ENCODE measurements around the gene CAT.
A peak's percentile ranks its signal among the peaks of the same experiment; 100 is the strongest.

The CAT gene

DNA sequence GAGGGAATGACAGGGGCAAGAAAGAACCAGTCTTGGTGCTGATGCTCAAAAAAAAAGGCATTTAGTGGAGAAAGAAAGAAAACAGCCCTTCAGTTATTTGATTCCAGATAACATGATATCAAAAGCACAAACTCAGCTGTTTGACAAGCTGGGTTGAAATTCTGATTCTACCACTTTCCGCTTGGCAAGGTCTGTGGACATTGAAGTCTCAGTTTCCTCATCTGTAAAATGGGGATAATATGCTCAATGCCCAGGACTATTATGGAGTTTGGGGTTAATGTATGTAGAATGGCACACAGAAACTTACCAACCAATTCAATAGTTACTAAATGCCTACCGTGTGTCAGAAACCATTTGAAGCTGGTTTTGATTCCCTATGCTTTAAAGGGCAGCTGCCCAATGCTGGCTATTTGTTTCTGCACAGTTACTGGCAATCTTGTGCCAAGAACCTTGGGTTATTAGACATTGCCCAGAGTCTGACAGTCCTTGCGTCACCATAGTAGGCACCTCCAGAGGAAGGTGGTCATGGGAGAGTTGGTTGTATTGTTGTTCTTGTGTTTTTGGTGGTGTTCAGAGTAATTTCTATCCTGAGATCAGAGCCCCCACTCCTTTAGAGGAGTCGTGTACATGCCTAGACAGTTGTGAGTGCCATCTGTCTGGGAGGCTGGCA is 55.3 kb downstream of the CAT start:
- no peak for DNase-seq (ENCODE audit: low read depth in 3 of 3, low spot score in 1 of 3)

DNA sequence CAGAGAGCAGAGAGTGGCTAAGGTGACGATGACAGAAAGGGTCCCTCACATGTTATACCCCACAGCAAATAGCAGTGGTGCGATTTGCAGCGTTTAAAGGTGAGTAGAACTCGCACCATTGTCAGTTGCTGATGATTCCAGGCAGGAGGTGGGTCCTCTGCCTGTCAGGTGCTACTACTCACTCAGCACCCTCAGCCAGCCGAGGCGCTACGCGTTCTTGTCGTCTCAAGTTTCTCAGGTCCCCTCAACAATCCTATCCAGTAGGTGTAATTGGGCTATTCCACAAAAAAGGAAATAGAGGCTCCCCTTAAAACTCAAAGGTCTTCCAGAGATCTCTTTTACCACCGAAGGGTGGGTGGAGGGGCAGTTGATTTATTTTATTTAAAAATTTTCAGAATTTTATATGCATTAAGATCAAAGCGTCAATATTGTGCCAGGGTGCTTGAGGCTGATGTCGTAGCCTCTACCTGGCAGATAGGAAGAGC is 56.5 kb downstream of the CAT start:
- no peak for DNase-seq (ENCODE audit: low read depth in 3 of 3, low spot score in 1 of 3)

DNA sequence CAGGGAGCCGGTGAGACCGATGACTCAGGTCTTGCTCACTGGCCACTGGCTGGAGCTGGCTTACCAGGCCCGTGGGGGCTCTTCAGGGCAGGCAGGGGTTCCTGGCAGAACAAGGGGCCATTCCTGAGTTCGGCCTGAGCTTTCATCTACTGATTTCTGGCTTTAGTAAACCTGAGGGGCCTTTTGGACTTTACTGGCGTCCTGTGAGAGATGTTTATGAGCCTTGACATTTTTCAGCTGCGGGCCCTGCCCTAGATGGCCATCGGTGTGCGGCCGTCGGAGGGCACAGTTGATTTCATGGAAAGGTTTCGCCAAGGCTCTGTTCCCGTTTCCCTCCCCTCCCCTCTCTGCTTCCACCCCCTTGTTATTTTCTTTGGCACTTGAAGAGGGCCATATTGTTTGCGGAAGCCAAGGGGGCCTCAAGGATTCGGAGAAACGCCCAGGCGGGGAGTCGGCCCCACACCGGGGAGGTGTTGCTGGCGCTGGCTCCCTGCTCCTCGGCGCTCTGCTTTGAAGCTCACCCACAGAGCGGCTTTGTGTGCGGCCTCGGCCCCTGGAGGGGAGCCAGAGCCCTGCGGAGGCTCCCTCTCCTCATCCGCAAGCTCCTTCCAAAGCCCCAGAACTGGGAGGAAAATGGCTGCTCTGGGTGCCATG is 57.1 kb downstream of the CAT start:
- DNase-seq (ENCODE audit: low read depth in 3 of 3, low spot score in 1 of 3): no peak

DNA sequence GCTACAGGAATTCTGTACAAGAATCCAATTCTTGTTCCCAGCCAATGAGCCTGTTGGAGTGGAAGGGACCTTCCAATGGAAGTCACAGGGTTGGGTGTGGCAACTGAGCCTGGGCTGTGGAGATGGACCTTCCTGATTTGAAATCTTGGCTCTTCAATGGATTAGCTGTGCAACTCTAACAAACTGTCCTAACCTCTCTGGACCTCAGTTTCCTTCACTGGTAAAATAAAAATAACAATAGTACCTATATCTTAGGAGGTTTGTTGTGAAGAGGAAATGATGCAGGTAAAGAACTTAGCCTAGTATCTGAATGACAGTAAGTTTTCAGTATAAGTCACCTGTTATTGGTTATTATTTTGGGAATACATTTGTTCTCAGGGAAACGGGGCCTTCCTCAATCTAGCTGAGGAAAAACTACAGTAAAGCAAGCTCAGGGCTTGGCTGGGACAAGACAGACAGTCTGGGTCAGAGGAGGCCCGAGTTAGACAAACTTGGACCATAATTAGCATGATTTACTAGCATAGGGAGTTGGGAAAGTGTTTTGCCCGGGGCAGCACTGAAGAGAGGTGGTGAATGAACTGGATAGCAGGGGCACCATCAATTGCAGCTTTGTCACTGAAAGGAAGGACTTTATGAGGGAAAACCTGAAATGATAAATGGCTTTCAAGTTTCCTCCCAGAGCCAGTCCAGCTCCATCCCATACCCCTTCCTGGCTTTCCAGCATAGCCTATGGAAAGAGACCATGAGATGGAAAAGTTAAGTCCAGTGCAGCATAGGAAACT is 61.2 kb downstream of the CAT start:
- DNase-seq (ENCODE audit: low read depth in 3 of 3, low spot score in 1 of 3): no peak

DNA sequence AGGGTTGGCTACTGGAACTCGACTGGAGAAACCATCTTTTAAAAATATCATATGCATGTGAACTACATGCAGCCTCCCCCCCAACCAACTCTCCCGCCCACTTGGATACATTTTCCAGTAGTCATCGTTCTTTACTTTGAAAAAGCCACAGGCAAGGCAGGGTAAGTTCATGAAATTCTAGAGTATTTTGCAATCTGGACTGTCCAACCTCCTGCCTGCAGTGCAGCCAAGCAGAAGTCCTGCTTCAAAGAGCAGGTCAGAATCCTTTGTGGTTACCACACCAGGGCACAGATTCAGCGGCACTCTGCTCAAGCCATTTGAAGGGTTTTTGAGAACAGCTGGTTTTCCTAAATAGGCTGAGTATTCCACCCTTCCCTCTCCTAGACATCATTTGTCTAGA is 62.8 kb downstream of the CAT start:
- DNase-seq (ENCODE audit: low read depth in 3 of 3, low spot score in 1 of 3): no peak

DNA sequence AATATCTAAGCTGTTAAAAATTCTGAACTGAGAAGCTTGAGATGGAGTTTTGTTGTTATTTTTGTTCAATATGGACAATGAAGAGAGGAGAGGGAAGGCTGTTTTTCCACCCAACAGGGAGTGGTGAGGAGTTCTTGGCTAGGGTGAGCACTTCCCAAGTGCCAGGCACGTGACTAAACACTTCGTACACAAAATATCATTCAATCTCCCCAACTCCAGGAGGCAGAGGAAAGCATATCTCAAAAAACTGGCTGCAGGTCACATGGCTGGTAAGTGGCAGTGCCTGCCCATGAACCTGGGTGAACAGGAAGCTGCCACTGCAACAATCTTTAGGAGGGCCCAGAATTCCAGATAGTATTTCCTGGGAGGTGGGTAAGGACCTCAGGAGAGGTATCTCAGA is 63.2 kb downstream of the CAT start:
- DNase-seq (ENCODE audit: low read depth in 3 of 3, low spot score in 1 of 3): no peak

DNA sequence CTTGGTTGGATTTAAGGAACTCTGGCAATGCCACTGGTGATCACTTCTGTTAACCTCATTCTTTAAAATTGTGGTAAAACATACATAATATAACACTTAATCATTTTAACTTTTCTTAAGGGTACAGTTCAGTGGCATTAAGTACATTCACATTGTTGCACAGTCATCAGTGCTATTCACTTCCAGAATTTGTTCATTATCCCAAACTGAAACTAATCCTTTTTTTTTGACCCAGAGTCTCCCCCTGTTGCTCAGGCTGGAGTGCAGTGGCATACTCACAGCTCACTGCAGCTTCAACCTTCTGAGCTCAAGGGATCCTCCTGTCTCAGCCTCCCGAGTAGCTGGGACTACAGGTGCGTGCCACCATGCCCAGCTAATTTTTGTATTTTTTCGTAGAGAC is 64.2 kb downstream of the CAT start:
- no peak for DNase-seq (ENCODE audit: low read depth in 3 of 3, low spot score in 1 of 3)

DNA sequence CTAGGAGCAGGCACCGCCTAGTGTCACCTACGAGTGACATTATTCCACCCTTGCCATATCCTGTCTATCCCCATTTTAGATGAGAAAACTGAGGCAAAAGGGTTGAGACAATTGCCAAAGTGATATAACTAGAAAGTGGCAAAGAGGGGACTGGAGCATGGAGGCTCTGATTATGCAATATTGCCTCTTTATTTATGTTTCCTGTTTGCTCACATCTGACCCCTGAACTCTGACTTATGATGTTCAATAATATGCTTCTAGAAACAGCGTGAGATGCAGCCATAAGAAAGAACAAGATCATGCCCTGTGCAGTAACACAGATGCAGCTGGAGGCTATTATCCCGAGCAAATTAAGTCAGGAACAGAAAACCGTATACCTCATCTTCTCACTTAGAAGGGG is 67.1 kb downstream of the CAT start:
- DNase-seq (ENCODE audit: low read depth in 3 of 3, low spot score in 1 of 3): no peak

DNA sequence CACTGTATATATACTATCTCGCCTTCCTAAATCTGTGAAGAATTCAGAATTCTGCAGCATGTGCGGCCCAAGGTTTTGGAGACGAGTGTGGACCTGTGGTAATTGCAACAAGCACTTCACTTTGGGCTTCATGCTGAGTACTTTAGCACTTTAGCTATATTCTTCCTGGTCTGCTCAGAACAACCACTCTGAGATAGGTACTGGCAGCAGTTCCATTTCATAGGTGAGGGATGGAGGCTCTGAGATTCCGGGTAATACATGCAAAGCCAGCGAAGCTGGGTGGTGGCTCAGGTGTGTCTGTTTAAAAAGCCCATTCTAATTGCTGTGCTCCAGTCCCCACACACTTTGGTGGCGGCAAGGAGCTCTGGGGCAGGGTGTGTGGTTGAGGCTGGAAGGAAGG is 68.4 kb downstream of the CAT start:
- DNase-seq (ENCODE audit: low read depth in 3 of 3, low spot score in 1 of 3): no peak

DNA sequence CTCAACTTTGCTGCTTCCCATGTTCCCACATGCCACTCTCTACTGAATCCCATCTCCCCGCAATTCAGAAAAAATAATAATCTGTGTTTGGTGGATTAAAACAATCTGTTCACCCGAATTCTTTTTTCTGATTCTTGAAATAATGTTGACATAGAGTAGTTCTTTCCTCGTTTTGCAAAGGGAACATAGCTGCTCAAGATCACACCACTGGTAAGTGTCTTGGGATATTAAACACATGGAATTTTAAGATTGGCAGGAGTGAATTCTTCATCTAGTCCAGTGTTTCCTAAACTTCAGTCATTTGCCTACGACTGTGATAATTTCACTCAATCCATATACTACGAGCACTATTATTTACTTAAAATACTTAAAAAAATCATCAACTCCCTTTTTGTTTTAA is 68.9 kb downstream of the CAT start:
- DNase-seq (ENCODE audit: low read depth in 3 of 3, low spot score in 1 of 3): no peak

DNA sequence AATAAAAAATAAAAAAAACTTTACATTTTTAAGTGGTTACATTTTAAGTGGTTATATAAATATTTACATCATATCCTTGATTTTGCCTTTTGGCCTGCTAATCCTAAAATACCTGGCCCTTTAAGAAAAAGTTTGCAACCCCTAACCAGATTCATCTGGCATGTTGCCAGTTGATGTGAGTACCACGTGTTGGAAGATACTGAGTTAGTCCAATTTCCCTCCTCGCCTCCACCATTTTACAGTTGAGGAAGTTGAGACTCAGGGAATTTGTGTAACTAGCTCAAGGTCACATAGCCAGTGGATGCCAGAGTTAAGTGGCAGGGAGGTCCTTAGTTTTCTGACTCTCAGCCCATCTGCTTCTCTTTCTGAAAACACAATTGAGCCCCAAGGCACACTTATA is 69.8 kb downstream of the CAT start:
- DNase-seq (ENCODE audit: low read depth in 3 of 3, low spot score in 1 of 3): no peak

DNA sequence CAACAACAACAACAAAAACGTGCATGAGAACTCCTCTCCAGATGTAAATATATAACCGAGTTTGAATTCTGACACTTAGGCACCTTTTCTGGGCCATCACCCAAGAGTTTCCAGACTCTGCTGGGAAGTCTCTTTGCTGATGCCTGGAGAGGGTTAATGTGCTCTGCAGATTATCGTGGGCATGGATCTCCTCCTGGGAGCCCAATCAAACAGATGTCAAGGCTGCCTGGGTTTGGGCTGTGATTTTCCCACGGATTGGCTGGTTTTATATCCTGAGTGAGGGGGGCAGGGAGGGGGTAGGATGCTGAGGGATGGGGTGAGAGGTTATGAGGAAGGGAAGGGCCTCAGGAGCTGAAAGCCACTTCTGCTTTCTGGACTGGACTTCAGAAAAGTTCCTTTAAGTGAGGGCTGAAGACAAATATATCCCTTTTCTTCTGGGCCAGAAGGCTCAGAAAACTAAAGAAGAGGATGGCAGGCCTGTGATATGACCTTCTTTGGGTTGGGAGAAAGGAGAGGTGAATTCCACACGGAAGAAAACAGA is 70.7 kb downstream of the CAT start:
- DNase-seq (ENCODE audit: low read depth in 3 of 3, low spot score in 1 of 3): no peak

DNA sequence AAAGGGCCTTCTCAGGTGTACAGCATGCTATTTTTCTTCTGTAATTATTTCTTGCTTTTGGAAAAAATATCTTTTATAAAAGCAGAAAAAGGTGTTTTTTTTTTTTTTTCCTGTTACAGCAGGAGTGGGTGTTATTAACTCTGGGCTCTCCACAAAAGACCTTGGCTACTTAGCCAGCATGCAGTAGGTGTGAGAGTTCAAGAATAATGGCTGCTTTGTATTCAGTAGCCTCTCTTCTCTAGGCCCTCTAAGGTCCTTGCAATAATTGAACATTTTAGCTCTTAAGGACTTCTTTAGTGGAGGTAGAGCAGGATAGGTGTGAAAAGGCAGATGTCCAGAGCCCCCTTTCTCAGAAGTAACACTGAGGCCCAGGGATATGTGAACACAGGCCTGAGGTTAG is 71.5 kb downstream of the CAT start:
- no peak for DNase-seq (ENCODE audit: low read depth in 3 of 3, low spot score in 1 of 3)

DNA sequence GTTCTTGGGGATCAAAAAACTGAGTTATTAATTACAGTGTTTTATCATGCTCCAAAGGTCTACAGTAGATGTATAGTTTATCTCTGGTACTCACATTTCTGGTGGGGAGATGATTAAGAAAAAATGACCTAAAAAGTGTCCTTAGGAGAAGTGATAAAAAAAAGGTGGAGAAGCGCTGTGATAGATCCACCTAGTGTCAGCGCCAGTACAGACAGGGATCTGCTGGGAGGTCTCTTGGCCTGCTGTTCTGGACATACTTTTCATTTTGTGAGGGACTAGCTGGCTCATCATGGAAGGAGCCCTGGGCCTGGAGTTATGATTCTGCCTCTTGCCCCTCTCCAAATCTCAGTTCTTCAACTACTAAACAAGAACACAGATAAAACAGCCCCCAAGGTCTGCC is 71.9 kb downstream of the CAT start:
- DNase-seq (ENCODE audit: low read depth in 3 of 3, low spot score in 1 of 3): no peak

DNA sequence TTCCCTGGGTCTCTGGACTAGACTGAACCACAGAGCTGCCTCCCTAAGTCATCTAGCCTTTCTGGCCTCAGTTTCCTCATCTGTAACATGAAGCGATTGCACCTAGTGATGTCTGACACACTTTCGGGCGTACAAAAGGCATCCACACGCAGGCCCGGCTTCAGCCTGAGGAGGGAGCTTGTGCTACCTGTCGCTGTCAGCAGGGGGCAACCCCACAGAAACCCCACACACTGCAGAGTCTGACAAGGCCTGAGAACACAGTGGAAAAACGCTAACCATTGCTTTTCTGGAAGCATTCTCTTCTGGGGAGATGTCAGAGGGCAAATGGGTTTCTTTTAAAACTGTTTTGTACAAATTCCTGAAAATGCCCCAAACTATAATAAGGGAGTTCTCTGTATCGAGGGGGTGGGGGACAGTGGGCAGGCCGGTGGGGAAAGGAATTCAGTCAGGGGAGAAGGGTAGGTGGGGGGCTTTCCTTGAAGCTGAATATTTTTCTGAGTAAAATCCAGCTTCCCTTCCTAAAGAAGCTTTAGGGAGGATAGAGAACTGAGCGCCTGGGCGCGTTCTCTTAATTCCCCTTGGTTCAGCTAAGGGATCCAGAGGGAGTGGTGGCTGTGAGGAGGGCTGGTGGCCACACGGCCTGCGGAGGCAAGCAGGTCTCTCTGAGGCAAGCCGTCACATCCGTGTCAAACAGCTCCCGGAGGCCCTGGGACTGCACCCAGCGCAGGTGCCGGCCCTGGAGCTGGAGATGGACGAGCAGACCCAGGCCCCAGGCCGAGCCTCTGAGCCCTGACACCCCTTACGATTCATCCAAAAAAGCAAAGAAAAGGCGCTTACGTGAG is 74.3 kb downstream of the CAT start:
- peak in 2 of 3 donors; percentile 1 to 32 for DNase-seq (ENCODE audit: low read depth in 3 of 3, low spot score in 1 of 3)

DNA sequence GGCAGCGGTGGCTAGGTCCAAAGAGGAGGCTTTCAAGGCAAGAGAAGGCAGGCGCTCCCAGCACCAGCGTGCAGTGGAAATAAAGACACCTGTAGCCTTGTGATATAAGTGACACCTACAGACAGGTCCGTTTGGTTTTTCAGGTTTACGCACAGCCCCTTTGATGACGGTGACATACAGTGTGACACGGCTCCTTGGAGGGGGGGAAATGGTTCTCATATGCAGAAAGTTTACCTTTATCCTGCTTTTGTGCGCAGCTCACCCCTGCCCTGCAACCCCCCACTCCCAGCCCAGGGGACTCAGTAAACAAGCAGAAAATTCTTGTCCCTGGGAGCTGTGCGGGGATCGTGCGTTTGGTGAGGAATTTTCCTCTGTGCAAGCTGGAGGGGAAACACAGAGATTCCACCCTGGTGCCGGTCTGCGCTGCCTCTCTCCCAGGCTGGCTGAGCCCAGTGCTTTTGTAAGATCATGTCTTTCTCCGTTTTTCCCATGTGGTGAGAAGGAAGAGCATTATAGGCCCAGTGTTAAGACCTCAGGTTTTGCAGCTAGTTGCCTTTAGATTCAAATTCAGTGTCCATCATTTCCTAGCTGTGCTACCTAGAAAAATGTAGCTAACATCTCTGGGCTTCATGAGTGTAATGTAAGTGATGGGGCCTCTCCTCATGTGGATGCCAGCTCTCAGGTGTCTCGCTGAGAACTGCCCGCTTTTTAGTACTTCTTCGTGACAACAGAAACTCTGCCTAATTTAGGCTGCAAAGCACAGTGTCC is 75.1 kb downstream of the CAT start, which contains the start of gene ELF5:
Gene ELF5, minus strand, starts transcription at position 113 of the 768 bp plus-strand sequence. CDS start 8,045 bp downstream, outside the sequence.
- no peak for DNase-seq (ENCODE audit: low read depth in 3 of 3, low spot score in 1 of 3)

DNA sequence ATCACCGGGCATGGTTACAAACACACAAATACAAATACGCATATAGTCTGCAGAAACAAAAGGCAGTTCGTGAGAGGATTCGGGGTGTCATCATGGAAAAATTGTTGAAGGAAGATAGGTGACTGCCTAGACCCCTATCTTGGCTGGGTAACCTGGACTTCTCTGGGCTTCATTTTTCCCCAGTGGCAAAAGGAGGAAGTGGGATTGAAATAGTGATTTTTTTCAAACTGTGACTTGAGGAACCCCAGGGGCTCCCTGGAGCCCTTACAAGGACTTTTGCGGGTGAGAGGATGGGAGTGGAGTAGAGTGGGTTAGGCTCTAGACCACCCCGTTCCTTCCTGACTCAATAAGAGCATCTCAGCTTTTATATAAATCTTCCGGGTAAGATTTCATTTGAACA is 75.9 kb downstream of the CAT start:
- DNase-seq (ENCODE audit: low read depth in 3 of 3, low spot score in 1 of 3): no peak

DNA sequence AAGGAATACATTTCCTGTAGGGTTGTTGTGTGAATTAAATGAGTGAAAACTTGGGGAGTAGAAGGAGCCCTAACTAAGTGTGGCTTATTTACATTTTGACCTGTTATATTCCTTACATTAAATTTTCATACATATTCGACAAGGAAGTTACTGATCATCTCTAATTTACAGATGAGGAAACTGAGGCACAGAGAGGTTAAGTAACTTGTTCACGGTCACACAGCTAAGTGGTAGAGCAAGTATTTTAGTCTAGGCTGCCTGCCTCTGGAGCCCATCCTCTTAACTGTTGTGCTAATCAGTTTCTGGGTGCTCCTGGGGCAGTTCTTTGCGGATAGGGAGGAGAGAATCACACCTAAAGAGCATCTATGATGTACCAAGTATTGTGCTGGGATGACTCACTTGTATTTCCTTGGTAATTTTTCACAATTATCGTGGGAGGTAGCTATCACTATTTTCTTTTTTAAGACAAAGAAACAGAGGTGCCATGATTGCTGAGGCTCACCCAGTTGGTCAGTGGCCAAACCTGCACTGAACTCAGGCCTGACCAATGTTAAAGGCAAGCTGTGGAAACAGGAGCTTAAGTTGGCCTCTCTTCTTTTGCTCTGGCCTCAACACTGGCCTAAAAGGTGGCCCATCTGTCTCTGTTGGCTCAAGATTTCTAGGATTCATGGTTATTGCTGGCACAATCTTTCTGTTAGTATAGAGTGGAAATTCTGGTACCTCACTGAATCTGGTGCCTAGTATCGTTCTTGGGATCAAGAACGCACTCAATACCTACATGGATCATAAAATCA is 77.7 kb downstream of the CAT start:
- DNase-seq (ENCODE audit: low read depth in 3 of 3, low spot score in 1 of 3): no peak

DNA sequence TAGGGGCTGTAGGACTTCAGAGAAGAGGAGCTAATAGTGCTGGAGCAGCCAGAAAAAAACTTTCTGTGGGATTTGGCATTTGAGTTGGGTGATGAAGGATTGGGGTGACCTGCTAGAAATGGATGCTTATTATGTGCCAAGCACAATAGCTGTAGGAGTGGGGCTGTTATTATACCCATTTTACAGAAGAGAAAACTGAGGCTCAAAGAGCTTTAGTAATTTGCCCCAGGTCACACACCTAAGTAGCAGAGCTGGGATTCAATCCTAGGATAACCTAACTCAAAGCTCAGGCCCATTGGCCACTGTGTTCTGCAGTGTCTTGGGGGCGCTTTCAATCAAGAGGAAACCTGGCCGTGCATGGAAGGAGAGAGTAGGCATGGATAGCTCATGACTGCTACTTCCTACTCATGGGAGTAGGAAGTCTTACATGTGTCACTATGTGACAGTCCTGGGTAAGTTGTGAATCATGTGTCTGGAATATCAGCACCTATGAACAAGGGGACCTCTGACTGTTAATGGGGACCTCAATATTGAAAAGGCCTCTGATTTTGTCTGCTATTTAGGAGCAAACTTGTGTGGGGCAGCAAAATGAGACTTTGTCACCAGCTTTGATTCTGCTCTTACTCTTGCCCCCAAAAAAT is 81.0 kb downstream of the CAT start:
- no peak for DNase-seq (ENCODE audit: low read depth in 3 of 3, low spot score in 1 of 3)

Measured in stimulated activated CD4-positive, alpha-beta T cell treated with anti-CD3 and anti-CD28 coated beads, TNF-alpha, amount 100 ng/mL, for 1 hour (primary cell).